GM21737 (cell line): ENCODE results near the gene VWC2L.

Source experiments
- ATAC-seq: cut with Tn5 transposase; IDR thresholded peaks from one replicate; pipeline ENCODE4 v1.9.1; 2021; ENCODE audit warnings: mild to moderate bottlenecking, moderate library complexity; ENCODE audit not compliant: unreplicated experiment

Gene VWC2L

GRCh38 chr2:214410918-214411554, at the start of gene VWC2L:
VWC2L (plus strand) TSS chr2:214411054; CDS start chr2:214414194, 3,140 bp downstream.
- ATAC-seq = no peak

GRCh38 chr2:214361116-214361515, 49.7 kb upstream of the VWC2L start:
- ATAC-seq = no peak

GRCh38 chr2:214365549-214365948, 45.3 kb upstream of the VWC2L start:
- ATAC-seq = no peak

GRCh38 chr2:214367171-214367570, 43.7 kb upstream of the VWC2L start:
- no peak for ATAC-seq

- peak; percentile 54 for ATAC-seq
These were observed 34.1 kb upstream of the VWC2L start for GRCh38 chr2:214376618-214377285.

GRCh38 chr2:214377286-214377624, 33.6 kb upstream of the VWC2L start:
- ATAC-seq = no peak

GRCh38 chr2:214378455-214379103, 32.3 kb upstream of the VWC2L start:
- no peak for ATAC-seq

- no peak for ATAC-seq
These were observed 31.6 kb upstream of the VWC2L start for GRCh38 chr2:214379227-214379626.

- no peak for ATAC-seq
These were observed 30.2 kb upstream of the VWC2L start for GRCh38 chr2:214380681-214381080.

- no peak for ATAC-seq
These were observed 28.6 kb upstream of the VWC2L start for GRCh38 chr2:214382229-214382628.

GRCh38 chr2:214386720-214387119, 24.1 kb upstream of the VWC2L start:
- no peak for ATAC-seq

- ATAC-seq = no peak
These were observed 21.5 kb upstream of the VWC2L start for GRCh38 chr2:214389334-214389733.

- no peak for ATAC-seq
These were observed 17.1 kb upstream of the VWC2L start for GRCh38 chr2:214393796-214394195.

- ATAC-seq = no peak
These were observed 15.8 kb upstream of the VWC2L start for GRCh38 chr2:214395040-214395439.

- no peak for ATAC-seq
These were observed 9.3 kb upstream of the VWC2L start for GRCh38 chr2:214401580-214401979.

- no peak for ATAC-seq
These were observed 602 bp upstream of the VWC2L start for GRCh38 chr2:214410128-214410775.

- no peak for ATAC-seq
These were observed 1.8 kb downstream of the VWC2L start for GRCh38 chr2:214412679-214413078.

GRCh38 chr2:214436470-214436869, 25.6 kb downstream of the VWC2L start:
- ATAC-seq = no peak

- no peak for ATAC-seq
These were observed 39.5 kb downstream of the VWC2L start for GRCh38 chr2:214450118-214450894.

GRCh38 chr2:214451516-214452275, 40.8 kb downstream of the VWC2L start:
- no peak for ATAC-seq
